ENCODE data around the gene OR5AP2.
"Not testable (repeated sequence)": the region's sequence is repeated elsewhere in the genome, so short reads cannot be mapped to it uniquely, and the experiment has no call there.

OR5AP2 gene

DNA sequence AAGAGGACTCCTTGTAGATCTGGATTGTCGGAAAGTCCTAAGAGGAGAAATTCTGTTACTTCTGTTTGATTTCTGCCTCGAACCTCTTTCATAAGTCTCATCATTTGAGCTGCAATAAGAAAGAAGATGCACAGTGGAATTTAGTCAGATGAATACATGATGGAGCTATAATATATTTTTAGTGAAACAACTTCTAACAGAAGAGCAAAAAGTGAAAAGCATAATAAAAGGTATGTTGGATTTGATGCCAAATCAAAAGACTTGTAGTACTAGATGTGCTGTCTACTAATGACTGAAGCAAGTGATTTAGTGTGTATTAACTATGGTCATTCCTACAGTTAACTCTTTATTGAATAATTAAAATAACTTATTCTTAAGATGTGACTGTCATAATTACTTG lies at the start of gene OR5AP2:
OR5AP2 (minus strand) TSS at position 101 of the 400 bp plus-strand sequence; CDS start at position 101, 0 bp downstream.
- DNase-seq: no peak

- DNase-seq: not testable (repeated sequence)
Observed at GRCh38 chr11:56691179-56691578, 48.9 kb upstream of the OR5AP2 start.

- DNase-seq: no peak
Observed at GRCh38 chr11:56688554-56689100, 46.4 kb upstream of the OR5AP2 start.

DNA sequence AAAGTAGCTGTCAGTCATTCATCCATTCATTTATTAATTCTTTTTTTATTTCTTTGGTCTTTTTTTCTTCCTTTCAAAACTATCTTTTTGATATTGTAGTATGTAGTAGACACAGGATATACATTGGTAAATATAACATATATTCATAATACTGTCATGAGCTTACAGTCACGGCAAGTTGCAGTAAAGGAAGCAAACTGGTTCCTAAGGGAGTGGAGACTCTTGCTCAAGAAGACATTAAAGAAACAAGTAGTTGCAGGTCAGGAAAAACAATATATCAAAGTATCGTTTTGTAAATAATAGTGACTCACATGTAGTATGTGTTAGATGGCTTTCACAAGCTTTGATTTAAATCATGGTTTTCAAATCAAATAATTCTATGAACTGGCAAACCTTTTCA lies 28.7 kb upstream of the OR5AP2 start:
- DNase-seq: no peak

GRCh38 chr11:56663386-56663785 lies 21.1 kb upstream of the OR5AP2 start, which contains the start of gene OR5AR1:
Gene OR5AR1, plus strand, starts transcription at chr11:56663686. Its CDS starts 0 bp downstream, at chr11:56663686.
- no peak for DNase-seq

DNA sequence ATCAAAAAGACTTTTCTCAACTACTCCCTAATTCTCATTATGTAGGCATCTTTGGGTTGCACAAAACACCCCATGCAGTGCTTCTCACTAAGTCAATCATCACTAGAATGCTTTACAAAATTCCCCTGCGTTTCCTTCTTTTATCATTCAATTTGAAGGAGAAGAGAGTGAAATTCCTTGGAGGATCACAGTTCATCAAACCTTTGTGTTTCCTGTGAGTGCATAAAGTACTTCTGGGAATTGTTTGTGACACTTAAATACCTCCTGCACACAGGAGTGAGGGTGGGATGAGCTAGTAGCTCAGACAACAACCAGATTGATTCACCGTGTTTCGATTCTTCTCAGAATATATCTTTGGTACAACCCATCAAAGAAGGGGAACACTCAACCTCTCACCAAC lies 17.5 kb upstream of the OR5AP2 start:
- DNase-seq: no peak

DNA sequence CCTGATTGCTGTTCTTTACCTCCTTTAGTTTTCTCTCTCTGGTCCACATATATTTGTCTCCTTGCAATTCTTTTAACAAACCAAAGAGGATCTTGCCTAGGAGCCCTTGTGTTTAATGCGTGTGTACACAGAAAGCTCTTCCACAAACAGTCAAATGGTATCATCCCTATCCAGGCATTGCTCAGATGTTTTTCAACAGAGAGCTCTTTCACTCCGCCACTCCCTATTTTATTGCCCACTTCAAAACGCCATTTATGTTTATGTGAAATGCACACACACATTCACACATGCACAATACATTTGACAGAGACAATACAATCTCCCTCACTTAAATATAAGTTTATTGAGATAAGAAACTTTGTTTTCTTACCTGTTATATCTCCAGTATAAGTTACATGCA lies 4.7 kb downstream of the OR5AP2 start:
- DNase-seq: no peak

DNA sequence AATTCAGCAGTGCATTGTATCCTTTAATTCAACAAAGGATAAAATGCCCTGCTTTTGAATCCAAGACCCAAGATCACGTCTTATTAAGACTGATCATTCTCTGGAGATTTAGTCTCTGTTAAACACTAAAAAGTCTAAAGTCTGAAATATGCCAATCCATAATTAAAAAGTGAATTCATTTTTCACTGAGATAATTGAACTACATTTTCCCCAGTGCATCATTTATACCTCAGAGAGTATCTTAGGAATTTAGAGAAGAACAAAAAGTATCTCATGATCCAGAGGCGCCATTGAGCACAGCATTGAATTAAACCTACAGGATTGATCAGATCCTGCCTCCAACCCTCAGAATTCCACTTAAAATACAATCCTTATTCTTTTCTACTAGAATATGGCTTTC lies 5.4 kb downstream of the OR5AP2 start:
- DNase-seq: no peak

DNA sequence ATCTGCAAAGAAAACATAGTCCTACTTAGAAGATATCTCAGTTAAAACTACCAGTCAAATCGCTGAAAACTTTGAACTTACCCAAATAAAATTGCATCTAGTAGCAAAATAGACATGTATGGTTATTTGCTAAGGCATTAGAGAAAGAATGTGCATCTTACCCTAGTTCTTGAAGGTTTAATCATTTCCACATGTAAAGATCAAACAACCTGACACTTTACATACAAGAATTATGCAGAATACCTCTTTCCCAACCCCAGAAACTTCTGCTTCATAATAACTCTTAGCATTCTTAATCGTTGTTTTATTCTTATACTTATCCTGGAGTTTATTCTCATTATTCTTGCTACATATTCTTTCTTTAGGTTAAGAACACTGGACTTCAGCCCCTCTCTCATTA lies 9.9 kb downstream of the OR5AP2 start:
- no peak for DNase-seq

- DNase-seq: no peak
Observed at GRCh38 chr11:56625946-56626345, 16.3 kb downstream of the OR5AP2 start.

DNA sequence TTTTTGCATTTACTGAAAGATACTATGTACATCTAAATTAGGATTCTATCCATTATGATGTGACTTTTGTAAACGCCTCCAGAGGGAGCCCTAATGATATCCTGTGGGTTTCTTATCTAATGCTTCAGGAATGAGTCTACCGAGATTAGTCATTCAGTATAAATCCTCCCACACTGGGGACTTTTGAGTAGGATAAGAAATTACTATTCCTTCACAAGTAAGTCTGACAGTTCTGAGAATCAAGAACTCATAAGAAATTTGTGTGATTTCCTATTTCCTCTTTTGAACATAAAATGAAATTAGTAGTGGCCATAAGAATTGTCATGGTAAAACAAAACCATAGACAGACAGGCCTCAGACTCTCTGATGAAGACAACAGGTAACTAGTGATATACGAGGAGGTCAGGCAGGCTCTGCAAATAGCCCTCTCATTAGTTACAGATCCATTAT lies 17.6 kb downstream of the OR5AP2 start:
- no peak for DNase-seq

GRCh38 chr11:56611174-56611573 lies 31.1 kb downstream of the OR5AP2 start:
- DNase-seq: no peak

DNA sequence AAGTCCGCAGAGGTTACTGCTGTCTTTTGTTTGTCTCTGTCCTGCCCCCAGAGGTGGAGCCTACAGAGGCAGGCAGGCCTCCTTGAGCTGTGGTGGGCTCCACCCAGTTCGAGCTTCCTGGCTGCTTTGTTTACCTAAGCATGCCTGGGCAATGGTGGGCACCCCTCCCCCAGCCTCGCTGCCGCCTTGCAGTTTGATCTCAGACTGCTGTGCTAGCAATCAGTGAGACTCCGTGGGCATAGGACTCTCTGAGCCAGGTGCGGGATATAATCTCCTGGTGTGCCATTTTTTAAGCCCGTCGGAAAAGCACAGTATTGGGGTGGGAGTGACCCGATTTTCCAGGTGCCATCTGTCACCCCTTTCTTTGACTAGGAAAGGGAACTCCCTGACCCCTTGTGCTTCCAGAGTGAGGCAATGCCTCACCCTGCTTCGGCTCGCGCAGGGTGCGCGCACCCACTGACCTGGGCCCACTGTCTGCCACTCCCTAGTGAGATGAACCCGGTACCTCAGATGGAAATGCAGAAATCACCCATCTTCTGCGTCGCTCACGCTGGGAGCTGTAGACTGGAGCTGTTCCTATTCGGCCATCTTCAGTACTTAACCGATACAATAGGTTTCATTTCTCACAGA lies 50.0 kb downstream of the OR5AP2 start:
- DNase-seq: not testable (repeated sequence)
